Measurements from ENCODE around the gene OR8S1.
"Not testable (repeated sequence)": the region's sequence is repeated elsewhere in the genome, so short reads cannot be mapped to it uniquely, and the experiment has no call there.

Gene OR8S1, protein sequence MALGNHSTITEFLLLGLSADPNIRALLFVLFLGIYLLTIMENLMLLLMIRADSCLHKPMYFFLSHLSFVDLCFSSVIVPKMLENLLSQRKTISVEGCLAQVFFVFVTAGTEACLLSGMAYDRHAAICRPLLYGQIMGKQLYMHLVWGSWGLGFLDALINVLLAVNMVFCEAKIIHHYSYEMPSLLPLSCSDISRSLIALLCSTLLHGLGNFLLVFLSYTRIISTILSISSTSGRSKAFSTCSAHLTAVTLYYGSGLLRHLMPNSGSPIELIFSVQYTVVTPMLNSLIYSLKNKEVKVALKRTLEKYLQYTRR

DNA sequence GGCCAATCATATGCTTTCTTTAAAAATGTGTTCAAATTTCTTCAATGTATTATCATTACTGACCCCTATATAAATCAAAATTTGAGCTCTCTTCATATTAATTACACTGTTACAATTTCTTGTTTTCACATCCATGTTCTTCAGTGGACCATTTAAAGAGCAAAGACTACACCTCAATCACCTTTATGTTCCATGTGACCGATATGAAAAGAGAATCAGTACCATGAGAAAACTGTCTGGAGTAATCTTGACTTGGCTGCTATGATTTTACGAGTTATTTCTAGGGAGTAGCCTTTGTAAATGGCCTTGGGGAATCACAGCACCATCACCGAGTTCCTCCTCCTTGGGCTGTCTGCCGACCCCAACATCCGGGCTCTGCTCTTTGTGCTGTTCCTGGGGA, at the start of gene OR8S1:
TSS of gene OR8S1 (plus strand) at position 301 of the 400 bp plus-strand sequence. CDS start at position 301, 0 bp downstream.
- DNase-seq = no peak

DNA sequence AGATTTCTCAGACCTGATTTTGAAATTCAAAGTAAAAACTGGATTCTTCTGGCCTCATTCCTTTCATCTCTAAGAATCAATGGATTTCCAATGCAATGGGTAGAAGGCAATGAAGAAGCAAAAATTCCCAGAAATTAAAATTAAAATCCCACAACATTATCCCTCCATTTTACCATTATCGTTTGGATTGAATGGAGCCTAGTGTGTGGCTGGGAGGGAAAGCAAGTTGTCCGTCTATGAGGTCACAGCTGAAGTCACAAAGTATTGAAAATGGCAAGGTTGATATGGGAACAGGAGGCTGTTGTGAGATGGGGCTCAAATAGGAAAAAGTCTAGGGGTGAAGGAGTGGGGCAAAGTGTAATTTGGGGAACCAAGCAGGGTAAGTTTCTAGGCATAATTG, 43.2 kb upstream of the OR8S1 start, which contains the start of gene C12orf54:
TSS of gene C12orf54 (plus strand) at position 301 of the 400 bp plus-strand sequence. CDS start 799 bp downstream, outside the sequence.
- DNase-seq = no peak

DNA sequence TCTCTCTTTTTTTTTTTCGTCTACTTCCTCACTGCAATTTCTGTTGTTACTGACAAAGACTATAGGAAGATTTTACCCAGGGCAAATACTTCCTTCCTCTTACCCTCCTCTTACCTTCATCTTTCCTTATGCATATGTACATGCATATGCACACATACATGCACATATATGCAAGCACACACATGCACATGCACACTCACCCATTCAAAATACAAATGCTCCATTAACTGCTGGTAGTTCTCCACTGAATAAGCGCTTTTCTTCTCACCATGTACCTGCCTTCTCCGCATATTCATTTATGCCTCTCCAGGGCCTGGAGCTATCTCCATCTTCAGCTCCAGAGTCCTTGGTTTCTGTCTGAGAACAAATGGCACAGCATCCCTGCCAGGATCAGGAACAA, 42.5 kb upstream of the OR8S1 start:
- DNase-seq = no peak

DNA sequence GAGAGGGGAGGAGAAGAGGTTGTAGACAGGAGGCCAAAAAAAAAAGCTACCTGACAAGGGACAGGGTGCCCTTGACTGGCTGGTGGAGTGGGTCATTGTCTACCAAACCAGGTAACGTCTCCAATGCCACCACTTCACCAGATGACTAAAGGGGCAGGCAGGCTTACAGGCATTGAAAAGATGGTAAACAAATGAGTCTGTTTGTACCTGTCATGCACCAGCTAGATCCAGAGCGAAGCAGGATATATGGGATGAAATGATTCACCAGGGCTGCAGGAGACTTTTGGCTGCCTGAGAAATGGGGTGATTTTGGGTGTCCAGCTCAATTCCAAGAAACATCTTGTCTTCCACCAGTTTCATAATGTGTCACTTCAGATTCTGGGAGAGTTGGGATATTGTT, 39.2 kb upstream of the OR8S1 start:
- no peak for DNase-seq

DNA sequence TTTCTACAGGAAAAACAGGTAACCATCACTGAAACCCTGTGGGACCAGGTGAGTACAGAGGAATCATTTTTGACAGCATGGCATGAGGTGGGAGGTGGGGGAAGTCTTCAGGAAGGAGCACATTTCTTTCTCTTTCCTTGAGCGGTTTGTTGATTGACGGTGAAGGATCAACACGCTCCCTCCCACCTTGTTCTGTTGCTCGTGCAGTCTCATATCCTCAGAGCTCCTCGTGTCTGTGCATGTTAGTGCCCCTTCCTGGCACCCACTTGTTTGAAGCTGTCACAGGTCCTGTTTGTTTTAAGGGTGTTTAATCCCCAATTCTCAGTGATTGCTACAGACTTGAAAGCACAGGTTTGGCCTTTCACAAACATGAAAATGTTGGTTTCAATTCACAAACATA, 38.8 kb upstream of the OR8S1 start:
- no peak for DNase-seq

DNA sequence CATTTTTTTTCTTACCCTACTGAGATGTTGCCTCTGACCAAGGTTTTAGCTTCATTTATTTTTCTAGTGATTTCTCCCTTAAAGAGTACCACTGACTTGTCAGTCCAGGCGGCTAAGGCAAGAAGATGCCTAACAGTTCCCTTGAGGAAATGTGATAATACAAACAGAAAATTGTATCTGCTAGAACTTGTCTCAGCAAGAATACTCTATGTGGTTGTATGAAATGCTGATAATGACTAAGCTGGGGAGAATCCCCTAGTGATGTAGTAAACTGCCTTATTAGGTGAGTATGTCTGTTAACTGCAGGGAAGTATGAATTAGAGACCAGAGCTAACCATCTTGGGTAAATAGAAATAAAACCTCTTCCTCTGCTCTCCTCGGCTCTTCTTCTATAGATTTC, 36.4 kb upstream of the OR8S1 start:
- DNase-seq = no peak

DNA sequence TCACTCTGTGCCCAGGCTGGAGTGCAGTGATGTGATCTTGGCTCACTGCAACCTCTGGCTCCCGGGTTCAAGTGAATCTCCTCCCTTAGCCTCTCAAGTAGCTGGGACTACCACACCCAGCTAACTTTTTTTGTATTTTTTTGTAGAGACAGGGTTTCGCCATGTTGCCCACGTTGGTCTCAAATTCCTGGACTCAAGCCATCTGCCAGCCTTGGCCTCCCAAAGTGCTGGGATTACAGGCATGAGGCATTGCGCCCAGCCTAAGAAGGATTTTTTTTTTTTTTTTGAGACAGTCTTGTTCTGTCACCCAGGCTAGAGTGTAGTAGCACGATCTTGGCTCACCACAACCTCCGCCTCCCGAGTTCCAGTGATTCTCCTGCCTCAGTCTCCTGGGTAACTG, 36.0 kb upstream of the OR8S1 start:
- DNase-seq = not testable (repeated sequence)

DNA sequence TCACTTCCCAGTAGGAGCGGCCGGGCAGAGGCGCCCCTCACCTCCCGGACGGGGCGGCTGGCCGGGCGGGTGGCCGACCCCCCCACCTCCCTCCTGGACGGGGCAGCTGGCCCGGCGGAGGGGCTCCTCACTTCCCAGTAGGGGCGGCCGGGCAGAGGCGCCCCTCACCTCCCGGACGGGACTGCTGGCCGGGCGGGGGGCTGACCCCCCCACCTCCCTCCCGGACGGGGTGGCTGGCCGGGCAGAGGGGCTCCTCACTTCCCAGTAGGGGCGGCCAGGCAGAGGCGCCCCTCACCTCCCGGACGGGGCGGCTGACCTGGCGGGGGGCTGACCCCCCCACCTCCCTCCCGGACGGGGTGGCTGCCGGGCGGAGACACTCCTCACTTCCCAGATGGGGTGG, 25.2 kb upstream of the OR8S1 start:
- not testable (repeated sequence) for DNase-seq

DNA sequence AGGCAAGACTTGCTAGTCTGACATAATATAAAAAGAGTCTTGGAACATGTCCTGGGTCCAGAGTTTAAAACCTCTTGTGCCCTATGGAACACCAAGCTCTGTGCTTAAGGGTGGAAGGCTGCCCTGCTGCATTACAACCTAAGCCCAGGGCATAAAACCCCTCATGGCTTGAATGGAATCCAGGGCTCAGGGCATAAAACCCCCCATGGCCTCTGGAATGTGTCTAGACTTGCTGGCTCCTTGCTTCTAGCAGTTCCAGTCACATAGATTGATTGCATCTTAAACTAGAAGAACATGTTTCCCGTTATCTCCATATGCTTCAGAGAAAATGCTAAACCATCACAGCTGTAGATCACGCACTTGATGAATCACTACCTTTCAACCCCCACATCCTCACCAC, 18.6 kb upstream of the OR8S1 start:
- not testable (repeated sequence) for DNase-seq

DNA sequence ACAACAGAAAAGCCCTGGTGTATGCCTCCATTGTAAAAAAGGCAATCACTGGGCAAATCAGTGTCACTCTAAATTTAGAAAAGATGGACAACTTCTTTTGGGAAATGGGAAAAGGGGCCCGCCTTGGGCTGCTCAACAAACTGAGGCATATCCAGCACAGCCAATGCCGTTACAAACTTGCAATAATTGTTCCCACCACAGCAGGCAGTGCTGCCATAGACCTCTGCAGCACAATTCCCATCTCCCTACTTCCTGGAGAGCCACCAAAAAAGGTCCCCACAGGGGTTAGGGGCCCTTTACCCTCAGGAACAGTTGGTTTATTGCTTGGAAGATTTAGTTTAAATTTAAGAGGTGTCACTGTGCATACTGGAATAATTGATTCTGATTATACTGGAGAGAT, 16.4 kb upstream of the OR8S1 start:
- no peak for DNase-seq

DNA sequence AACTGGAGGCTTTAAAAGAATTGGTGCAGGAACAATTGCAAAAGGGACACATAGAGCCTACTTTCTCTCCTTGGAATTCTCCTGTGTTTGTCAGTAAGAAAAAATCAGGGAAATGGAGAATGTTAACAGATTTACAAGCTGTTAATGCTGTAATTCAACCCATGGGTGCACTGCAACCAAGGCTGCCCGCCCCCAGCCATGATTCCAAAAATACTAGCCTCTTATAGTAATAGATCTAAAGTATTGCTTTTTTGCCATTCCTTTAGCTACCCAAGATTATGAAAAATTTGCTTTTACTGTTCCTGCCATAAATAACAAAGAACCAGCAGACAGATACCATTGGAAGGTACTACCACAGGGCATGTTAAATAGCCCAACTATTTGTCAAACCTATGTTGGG, 15.3 kb upstream of the OR8S1 start:
- DNase-seq = no peak

DNA sequence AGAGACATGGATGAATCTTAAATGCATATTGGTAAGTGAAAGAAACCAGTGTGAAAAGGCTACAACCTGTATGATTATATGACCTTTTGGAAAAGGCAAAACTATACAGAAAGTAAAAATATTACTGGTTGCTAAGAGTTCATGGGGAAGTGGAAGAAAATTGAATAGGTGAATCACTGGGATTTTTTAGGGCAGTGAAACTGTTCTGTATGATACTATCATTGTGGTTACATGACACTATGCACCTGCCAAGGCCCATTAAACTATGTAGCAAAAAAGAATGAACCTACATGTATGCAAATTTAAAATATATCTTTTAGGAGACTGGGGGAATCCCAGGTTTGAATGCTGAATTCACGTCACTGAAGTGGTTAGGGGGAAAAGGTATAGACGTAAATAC, 12.6 kb upstream of the OR8S1 start:
- DNase-seq = no peak

DNA sequence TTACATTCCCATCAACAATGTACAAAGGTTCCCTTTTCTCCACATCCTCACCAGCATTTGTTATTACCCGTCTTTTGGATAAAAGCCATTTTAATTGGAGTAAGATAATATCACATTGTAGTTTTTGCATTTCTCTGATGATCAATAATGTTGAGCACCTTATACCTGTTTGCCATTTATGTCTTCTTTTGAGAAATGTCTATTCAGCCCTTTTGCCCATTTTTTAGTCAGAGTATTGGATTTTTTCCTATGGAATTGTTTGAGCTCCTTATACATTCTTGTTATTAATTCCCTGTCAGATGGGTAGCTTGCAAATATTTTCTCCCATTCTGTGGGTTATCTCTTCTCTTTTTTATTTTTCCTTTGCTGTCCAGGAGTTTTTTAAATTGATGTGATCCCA, 10.7 kb upstream of the OR8S1 start:
- no peak for DNase-seq

DNA sequence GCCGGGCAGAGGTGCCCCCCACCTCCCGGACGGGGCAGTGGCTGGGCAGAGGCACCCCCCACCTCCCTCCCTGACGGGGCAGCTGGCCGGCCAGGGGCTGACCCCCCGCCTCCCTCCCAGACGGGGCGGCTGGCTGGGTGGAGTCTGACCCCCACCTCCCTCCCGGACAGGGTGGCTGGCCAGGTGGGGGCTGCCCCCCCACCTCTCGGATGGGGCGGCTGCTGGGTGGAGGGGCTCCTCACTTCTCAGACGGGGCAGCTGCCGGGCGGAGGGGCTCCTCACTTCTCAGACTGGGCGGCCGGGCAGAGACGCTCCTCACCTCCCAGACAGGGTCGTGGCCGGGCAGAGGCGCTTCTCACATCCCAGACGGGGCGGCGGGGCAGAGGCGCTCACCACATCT, 5.1 kb upstream of the OR8S1 start:
- not testable (repeated sequence) for DNase-seq

DNA sequence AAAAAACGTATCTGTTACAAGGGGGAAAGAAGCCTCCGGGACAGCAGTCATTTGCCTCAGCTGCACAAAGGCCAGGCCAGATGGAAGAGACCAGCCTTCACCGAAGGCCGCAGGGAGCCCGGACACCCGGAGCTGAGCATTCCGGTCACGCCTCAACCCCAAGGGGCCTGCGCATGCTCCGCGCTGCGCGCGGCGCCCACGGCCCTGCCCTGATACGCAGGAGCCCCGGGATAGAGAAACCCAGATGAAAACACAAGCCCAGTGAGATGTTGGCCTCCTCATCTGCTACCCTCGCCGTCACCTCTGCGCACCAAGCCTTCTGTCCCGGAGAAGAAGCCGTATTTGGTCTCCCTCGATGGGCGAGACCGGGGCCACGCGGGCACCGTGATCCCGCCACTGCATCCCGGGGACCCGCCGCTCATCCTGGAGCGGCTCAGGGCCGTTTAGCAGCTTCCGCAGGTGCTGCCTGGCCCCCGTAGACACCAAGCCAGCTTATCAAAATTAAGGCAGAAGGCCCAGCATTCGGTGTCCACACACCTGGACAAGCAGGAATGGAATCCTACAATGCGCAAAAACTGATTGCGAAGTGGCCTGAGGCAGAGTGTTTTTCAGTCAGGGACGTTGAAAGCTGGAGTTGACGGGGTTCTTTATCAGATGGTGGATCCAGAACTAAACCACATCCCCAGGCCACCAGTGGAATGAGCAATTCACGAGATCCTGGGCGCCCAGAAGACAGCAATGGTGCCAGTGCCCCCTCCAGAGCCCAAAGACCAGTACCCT, 2.6 kb downstream of the OR8S1 start:
- DNase-seq = no peak

DNA sequence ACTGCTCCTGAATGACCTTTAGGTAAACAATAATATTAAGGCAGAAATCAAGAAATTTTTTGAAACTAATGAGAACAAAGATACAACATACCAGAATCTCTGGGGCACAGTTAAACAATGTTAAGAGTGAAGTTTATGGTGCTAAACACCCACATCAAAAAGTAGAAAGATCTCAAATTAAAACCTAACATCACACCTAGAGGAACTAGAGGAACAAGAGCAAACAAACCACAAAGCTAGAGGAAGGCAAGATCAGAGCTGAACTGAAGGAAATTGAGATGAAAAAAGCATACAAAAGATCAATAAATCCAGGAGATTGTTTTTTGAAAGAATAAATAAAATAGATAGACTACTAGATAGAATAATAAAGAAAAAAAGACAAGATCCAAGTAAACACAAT, 7.2 kb downstream of the OR8S1 start:
- no peak for DNase-seq

DNA sequence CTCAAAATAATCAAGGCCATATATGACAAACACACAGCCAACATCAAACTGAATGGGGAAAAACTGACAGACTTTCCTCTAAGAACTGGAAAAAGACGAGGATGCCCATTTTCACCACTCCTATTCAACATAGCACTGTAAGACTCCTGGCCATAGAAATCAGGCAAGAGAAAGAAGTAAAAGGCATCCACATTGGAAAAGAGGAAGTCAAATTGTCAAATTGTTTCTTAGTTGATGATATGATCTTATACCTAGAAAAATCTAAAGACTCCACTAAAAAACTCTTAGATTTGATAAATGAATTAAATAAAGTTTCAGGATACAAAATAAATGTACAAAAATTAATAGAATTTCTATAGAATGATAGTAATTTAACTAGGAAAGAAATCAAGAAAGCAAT, 11.2 kb downstream of the OR8S1 start:
- DNase-seq = no peak

DNA sequence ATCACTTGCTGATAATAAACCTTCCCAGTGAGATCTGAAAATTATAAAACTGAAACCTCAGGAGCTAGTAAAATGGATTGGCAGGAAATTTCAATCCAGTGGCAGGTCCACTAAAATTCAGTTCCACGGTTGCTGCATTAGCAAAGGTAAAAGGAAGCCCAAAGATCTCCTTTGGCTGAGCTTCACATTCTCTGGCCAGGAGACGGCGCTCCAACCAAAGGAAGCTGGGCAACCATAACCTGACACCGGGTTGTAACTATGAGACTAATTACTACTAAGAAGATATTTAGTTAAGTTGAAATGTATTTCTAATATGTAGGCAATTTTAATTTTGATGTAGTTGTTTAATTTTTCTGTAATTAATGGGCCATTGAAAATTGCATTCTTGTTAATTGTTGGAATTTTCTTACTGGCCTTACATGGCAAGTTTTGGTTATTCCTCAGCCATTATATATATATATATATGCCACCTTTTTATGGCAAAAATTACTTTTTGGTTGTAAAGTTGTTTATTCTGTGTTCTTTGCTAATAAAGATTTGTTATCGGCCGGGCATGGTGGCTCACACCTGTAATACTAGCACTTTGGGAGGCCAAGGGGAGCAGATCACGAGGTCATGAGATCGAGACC, 17.0 kb downstream of the OR8S1 start:
- peak; percentile 79 for DNase-seq

DNA sequence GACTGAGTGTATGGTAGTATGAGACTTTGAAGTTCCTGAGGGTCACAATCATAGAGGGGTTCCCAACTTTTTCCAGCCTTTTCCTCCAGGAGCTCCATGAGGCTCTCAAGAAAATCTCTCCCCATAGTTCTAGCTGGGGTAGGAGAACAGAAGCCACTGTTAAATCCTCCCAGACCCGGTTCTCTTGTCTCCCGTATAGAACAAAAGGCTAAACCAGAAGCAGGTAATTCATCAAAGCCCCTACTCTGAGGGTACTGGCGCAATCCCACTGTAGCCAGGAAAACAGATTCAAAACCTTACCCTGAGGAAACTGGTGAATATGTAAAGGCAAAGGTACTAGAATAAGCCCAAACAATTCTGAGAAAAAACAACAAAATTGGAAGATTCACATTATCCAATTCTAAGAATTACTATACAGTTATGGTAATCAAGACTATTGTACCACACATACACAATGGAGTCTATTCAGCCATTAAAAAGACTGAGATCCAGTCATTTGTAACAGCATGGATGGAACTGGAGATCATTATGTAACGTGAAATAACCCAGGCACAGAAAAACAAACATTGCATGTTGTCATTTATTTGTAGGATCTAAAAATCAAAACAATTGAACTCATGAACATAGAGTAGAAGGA, 20.5 kb downstream of the OR8S1 start:
- DNase-seq = no peak

DNA sequence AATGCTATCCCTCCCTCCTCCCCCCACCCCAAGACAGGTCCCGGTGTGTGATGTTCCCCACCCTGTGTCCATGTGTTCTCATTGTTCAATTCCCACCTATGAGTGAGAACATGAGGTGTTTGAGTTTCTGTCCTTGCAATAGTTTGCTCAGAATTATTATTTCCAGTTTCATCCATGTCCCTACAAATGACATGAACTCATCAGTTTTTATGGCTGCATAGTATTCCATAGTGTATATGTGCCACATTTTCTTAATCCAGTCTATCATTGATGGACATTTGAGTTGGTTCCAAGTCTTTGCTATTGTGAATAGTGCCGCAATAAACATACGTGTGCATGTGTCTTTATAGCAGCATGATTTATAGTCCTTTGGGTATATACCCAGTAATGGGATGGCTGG, 21.6 kb downstream of the OR8S1 start:
- DNase-seq = not testable (repeated sequence)

DNA sequence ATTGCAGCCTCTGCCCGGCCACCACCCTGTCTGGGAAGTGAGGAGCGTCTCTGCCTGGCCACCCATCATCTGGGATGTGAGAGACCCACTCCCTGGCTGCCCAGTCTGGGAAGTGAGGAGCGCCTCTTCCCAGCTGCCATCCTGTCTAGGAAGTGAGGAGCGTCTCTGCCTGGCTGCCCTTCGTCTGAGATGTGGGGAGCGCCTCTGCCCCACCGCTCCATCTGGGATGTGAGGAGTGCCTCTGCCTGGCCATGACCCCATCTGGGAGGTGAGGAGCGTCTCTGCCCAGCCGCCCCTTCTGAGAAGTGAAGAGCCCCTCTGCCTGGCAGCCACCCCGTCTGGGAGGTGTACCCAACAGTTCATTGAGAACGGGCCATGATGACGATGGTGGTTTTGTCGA, 26.2 kb downstream of the OR8S1 start:
- not testable (repeated sequence) for DNase-seq

DNA sequence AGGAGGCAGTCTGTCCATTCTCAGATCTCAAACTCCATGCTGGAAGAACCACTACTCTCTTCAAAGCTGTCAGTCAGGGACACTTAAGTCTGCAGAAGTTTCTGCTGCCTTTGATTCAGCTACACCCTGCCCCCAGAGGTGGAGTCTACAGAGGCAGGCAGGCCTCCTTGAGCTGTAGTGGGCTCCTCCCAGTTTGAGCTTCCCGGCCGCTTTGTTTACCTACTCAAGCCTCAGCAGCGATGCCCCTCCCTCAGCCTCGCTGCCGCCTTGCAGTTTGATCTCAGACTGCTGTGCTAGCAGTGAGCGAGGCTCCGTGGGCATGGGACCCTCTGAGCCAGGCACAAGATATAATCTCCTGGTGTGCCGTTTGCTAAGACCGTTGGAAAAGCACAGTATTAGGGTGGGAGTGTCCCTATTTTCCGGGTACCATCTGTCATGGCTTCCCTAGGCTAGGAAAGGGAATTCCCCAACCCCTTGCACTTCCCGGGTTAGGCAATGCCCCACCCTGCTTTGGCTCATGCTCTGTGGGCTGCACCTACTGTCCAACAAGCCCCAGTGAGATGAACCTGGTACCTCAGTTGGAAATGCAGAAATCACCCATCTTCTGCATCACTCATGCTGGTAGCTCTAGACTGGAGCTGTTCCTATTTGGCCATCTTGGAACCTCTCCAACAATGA, 28.4 kb downstream of the OR8S1 start:
- not testable (repeated sequence) for DNase-seq

DNA sequence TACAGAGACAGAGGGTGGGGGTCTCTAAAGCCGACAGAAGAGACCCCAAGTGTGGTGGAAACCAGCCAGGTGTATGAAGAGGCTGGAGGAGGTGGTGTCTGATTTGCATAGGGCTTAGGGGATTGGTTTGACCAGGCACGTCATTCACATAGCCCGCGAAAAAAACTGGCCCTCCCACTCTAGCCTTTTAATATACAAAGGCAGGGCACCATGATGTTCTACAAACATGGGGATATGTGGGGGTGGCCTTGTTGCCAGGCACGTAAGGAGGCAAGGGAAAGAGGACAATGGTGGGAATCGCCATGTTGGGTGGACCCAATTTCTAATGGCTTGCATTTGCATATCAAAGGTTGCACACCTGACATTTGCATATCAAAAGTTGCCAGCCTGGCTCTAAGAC, 31.2 kb downstream of the OR8S1 start:
- no peak for DNase-seq
